Stimulated activated CD4-positive, alpha-beta T cell treated with anti-CD3 and anti-CD28 coated beads, Interleukin-4, amount 100 ng/mL, for 48 hours (primary cell): ENCODE results near the gene CLSTN1.

Experiments used
- DNase-seq, 2 donors: peaks; one replicate each; pipeline ENCODE4 v3.0.0-alpha.2; 2020; ENCODE audit warnings: low read depth in 2 of 2

CLSTN1 gene

GRCh38 chr1:9823943-9824701 lies at the start of gene CLSTN1:
CLSTN1 (minus strand) TSS chr1:9823965; CDS start chr1:9823733, 232 bp downstream.
- peak; percentile 88 to 90 for DNase-seq

- DNase-seq = no peak
Measured at GRCh38 chr1:9873385-9873784, 49.6 kb upstream of the CLSTN1 start.

- DNase-seq = no peak
Measured at GRCh38 chr1:9872430-9873165, 48.8 kb upstream of the CLSTN1 start.

GRCh38 chr1:9871707-9872425 lies 48.1 kb upstream of the CLSTN1 start:
- DNase-seq = no peak

GRCh38 chr1:9871021-9871420 lies 47.3 kb upstream of the CLSTN1 start:
- no peak for DNase-seq

- no peak for DNase-seq
Measured at GRCh38 chr1:9870572-9870971, 46.8 kb upstream of the CLSTN1 start.

GRCh38 chr1:9869831-9870251 lies 46.1 kb upstream of the CLSTN1 start:
- no peak for DNase-seq

- DNase-seq = no peak
Measured at GRCh38 chr1:9868244-9868590, 44.5 kb upstream of the CLSTN1 start.

- DNase-seq = peak; percentile 81 to 91
Measured at GRCh38 chr1:9867408-9868243, 43.9 kb upstream of the CLSTN1 start.

GRCh38 chr1:9866836-9867235 lies 43.1 kb upstream of the CLSTN1 start:
- DNase-seq = no peak

- DNase-seq = no peak
Measured at GRCh38 chr1:9865724-9866123, 42.0 kb upstream of the CLSTN1 start.

GRCh38 chr1:9863371-9863770 lies 39.6 kb upstream of the CLSTN1 start:
- no peak for DNase-seq

- DNase-seq = no peak
Measured at GRCh38 chr1:9861360-9861759, 37.6 kb upstream of the CLSTN1 start.

- no peak for DNase-seq
Measured at GRCh38 chr1:9860887-9861286, 37.1 kb upstream of the CLSTN1 start.

GRCh38 chr1:9859281-9860014 lies 35.7 kb upstream of the CLSTN1 start:
- no peak for DNase-seq

- DNase-seq = no peak
Measured at GRCh38 chr1:9858293-9859035, 34.7 kb upstream of the CLSTN1 start.

- no peak for DNase-seq
Measured at GRCh38 chr1:9855186-9855585, 31.4 kb upstream of the CLSTN1 start.

- no peak for DNase-seq
Measured at GRCh38 chr1:9853249-9853595, 29.5 kb upstream of the CLSTN1 start.

- no peak for DNase-seq
Measured at GRCh38 chr1:9852410-9853248, 28.9 kb upstream of the CLSTN1 start.

GRCh38 chr1:9852004-9852403 lies 28.2 kb upstream of the CLSTN1 start:
- DNase-seq = no peak
